HG03159 (cell line): ENCODE data around the gene NANOS3.

Experiments used
- ATAC-seq: cut with Tn5 transposase; IDR thresholded peaks from one replicate; pipeline ENCODE4 v1.9.1; 2021; ENCODE audit warnings: mild to moderate bottlenecking, moderate library complexity; ENCODE audit not compliant: unreplicated experiment

NANOS3 gene

GRCh38 chr19:13876834-13877233 is at the start of gene NANOS3:
NANOS3 (plus strand) TSS chr19:13877134; CDS start chr19:13877249, 115 bp downstream.
- no peak for ATAC-seq

GRCh38 chr19:13827656-13828055 is 49.3 kb upstream of the NANOS3 start:
- ATAC-seq = no peak

- ATAC-seq = no peak
Measured at GRCh38 chr19:13830114-13830740, 46.7 kb upstream of the NANOS3 start.

DNA sequence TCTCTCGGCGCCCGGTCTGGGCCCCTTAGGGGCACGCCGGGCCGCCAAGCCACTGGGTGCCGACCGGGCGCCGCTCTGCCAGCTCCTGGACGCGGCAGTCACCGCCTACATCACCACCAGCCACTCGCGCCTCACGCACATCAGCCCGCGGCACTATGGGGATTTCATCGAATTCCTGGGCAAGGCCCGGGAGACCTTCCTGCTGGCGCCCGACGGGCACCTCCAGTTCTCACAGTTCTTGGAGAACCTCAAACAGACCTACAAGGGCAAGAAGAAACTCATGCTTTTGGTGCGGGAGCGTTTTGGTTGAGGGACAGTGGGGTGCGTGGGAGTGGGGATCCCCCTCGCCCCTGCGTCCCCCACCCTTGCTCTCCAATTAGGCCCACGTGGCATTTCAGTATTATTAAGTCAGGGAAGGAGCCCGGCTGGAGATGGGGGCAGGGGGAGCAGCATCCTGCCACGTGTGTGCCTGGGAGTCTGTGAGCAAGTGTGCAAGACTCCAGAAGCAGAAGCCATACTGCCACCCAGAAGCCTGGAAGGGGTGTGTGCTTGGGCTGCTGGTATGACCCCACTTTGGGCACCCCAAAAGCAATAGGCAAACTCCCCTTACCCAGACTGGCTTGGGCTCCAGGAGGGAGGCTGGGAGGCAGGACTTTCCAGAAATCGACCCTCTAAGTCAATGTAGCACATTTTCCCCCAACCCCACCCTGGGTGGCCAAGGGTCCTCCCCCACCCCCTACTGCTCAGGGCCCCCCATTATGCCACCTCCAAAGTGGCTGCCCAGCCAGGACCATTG is 46.0 kb upstream of the NANOS3 start:
- no peak for ATAC-seq

DNA sequence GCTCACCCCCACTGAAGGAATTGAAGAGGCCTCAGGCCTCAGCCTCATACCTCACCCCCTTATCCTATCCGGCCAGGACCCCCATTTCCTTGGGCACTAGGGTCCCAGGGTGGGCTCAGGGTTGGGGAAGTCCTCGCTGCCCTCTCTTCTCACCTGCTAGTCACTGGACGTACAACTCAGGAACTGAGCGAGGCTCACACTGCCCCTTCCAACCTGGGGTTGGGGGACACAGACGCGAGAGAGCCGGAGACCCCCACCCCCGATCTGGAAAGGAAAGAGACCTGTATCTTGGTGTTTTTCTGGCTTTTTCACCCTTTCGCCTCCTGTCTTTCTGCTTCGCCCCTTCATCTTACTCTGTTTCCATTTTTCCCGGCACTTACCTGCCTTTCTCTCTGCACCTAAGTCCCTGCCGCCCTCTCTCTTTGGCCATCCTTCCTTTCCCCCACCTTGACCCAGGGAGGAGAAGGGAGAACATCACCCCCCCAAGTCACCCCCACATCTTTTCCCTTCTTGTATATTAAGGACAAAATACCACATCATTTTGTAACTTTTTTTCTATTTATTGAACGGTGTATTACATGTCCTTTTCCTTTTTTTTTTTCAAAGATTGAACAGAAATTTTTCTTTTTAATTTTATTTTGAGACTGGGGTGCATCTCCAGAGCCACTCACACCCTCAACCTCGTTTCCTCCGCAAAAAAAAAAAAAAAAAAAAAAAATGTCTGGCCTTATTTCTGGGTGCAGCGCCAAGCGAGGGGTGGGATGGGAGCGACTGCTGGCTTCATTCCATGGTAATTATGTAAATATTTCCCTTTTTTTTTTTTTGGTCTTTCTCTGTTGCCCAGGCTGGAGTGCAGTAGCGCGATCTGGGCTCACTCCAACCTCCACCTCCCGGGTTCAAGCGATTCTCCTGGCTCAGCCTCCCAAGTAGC is 45.1 kb upstream of the NANOS3 start:
- no peak for ATAC-seq

DNA sequence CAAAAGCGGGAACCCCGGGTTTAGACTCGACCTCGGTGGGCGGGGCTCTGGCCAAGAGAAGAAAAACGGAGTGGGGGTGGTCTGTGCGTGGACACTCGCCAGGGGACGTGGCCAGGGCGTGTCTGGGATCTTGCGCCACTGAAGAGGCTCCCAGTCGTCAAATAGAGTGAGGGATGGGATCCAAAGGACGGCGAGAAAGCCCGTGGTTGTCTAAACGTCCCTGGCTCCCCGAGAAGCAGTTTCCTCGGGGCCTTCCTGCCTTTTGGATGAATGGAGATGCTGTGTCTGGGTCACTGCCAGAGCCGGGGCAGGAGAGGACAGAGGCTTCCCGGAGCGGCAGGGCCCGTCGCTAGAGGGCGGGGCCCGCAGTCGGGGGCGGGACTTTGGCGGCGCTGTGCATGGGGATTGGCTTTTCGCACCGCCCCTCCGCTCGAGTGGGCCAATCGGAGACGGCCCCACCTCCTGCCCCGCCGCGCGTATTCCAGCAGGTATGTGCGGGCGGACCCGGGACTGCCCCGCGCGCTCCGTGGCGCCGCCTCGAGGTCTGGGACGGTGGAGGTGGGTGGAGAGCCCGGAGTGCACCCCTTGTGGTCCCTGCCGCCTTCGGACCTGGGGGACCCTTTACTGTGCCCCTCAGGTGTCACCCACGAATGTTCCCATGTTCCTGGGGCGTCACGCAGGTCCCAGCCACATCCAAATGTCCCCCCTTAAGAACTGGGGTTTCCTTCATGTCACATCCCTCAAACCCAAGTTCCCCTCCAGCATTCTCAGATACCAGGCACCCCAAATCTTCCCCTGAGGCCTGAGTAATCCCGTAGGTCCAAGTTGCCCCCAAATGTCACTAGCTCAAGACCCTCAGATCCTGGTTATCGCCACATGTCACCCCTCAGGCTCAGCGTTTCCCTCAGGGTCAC is 43.3 kb upstream of the NANOS3 start:
- ATAC-seq = peak; percentile 73

- no peak for ATAC-seq
Measured at GRCh38 chr19:13834244-13835069, 42.5 kb upstream of the NANOS3 start.

DNA sequence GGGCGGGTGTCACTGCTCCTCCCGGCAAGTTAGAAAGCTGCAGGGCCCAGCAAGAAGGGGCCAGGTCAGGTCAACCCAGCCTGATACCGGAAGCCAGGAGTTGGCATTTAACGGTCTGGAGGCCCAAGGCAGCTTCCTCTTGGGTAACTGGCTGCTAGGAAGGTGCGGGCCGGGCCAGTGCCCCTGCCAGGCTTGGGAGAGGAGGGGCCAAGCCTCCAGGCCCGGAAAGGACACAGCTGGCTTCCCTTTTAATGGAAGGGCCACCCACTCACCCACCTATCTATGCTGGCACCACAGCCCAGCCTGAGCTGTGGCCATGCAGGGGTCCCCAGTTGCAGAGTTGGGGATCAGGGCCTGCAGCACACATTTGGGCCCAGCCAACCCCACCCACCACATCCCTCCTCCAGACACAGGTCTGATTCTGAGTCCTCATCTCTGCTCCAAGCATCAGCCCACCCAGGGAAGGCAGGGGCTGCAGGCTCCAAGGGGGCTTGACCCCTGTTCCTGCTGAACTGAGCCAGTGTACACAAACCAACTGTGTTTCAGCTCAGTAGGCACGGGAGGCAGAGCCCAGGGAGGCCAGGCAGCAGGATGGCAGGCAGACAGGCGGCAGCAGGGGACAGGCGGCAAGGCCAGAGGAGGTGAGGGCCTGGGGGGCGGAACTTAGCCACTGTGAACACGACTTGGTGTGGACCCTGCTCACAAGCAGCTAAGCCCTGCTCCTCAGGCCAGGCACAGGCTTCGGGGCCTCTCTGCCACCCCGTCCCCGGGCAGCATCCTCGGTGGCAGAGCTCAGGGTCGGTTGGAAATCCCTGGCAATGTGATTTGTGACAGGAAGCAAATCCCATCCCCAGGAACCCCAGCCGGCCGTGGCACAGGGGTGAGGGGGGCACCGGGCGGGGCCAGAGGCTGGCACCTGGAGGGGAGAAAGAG is 40.9 kb upstream of the NANOS3 start:
- no peak for ATAC-seq

DNA sequence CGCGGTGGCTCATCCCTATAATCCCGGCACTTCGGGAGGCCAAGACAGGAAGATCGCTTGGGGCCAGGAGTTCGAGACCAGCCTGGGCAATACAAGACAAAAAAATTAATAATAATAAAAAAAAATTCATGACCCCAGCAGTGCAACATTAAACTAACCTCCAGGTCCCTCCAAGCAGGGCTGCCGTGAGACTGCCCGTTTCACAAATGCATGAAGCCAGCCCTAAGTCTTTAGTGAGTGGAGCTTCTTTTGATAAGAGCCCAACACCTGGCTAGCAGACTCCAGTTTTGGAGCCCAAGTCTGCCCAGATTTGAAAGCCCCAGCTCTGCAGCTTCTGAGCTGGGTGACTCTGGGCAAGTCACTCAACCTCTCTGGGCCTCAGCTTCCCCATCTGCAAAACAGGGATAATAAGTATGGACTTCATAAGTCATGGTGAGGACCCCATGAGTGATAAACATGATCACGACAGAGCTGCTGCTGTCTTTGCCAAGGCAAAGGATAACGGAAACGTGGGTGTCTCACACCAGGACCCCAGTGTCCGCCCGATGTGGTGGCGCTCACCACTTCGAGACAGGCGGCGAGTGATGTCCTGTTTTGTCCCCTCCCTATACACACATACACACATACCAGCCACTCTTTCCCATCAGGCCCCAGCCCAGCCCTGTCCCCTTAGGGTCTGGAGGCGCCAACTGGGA is 38.4 kb upstream of the NANOS3 start:
- ATAC-seq = no peak

DNA sequence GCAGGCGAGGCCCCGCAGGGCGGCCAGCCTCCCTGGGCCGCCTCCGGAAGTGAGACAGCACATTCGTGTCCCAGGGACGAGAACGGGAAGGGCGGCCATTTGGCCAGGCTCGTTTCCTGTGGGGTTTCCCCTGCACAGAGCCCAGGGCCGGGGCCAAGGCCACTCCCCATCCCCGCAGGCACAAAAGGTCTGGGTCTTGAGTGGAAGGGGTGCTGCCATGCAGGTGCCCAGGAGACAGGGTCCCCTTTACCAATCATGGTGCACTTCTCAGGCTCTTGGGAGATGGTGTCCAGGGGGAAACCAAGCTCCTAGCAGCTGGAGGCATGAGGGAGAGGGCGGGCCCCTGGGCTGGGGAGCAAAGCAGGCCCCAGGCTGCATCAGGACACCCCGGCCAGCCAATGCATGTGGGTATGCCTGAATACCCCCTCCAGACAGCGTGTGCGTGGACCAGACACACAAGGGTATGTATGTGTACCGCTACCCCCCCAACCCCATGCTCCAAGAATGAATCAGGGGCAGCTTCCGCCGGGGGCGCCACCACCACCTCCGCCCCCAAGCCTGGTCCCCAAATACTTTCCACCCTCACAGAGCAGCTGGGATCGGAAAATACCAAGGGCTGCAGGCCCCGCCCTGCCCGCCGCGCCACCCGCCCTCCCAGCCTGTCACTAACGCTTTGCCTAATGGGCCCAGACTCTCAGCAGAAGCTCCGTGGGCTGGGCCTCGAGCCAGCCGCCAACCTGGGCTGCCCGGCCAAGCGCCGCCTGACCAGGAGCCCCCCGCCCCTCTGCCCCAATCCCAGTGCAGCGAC is 37.6 kb upstream of the NANOS3 start:
- peak; percentile 39 for ATAC-seq

- no peak for ATAC-seq
Measured at GRCh38 chr19:13839938-13840304, 37.0 kb upstream of the NANOS3 start.

DNA sequence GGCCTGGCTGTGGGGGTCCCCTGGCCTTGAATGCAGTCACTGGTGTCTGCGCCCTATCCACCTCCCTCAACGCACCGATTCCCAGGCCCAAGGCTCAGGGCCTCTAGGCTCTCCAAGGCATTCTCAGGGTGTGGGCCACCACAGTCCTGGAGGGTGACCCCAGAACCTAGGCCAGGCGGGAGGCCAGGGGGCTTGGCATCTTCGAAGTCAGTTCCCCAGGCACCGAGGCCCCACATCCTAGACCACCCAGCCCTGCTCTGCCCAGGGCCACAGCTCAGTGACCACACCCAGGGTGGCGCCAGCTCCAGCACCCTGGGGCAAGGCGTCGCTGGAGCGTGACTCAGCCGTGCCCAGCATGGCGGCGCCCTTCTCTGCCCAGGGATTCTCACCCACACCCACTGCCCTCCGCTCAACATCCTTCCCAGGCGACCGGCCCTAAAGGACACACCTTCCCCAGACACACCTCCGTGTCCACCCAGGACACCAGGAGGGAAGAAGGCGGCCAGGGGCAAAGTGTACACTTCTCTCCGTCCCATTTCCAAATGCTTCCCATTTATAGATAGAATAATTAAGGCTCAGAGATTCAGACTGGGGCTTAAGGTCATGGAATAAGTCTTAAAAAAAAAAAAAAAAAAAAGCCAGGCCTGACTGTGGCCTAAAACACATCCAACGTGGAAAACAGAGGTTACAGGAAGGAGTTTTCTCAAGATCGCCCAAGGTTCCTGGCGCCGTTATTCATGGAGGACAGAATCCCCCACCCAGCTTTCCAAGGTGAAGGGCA is 36.4 kb upstream of the NANOS3 start:
- no peak for ATAC-seq

DNA sequence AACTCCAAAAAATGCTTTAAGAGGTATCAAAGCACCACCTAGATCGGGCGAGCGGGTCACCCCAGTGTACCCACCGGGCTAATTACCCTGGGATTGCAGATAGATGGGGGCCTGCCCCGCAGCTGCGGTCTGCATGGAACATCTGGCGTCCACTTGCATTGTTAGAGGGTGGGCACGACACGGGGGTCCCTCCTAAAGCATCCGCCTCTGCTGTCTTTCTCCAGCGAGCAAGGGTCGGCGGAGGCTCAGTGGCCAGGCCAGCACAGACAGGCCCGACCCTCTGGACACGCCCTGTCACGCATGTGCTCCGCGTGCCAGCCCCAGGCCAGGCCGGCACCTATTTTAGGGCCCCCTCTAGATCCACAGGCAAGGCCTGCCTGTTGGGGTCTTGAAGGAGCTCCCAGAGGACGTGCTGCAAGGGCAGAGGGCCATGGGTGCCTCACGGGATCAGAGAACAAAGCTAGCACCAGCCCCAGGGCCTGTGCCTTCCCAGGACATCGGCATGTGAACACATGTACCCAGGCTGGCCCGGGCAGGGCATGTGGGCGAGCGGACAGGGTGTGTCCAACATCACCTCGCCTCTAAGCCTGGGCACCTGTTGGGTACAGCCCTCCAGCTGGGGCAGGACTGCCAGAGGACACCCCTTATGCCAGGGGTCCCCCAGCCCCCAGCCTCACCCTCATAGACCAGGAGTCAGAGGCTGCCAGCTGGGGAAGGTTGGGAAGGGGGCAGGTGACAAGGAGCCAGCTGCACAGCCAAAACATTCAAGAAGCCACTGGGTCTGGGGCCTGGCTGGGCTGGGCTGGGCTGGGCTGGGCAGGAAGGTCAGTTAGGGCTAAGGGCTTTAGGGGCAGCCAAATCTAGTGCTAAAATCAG is 35.6 kb upstream of the NANOS3 start:
- ATAC-seq = no peak

GRCh38 chr19:13841962-13842290 is 35.0 kb upstream of the NANOS3 start:
- no peak for ATAC-seq

DNA sequence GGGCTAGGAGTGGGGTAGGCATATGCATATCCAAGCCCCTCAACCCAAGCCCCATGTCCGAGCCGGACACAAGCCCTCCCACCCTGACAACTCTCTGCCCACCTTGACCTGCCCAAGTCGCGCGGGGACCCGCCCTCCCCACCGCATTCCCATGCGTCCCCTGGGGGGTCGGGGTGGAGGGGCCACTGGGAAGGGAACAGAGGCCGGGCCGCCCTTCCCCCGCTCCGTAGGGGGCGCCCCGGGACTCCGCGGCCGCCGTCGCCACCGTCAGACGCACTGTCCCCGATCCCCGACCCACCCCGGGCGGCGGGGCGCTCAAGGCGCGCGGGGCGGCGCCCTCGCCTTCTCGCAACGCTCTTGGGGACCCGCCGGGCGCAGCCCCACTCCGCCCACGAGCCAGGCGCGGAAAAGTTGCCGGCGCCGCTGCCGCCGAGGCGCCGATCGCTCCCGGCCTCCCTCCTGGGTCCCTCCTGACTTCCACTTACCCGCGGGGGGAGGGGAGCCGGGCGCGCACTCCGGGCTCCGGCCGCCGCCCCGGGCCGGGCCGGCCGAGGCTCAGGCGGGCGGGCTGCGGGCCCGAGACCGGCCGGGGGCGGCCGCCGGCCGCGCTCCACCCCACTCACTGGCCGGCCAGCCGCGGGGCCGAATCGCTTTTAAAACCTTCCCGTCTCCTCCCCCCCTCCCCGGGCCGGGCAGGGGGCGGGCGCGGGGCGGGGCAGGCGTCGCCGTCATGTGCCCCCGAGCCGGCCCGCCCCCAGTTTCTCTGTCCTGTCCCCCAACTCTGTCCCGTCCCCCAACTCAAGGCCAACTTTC is 34.4 kb upstream of the NANOS3 start:
- no peak for ATAC-seq
